ENCODE measurements around the gene SLC16A2.
A peak's percentile ranks its signal among the peaks of the same experiment; 100 is the strongest.

The SLC16A2 gene

GRCh38 chrX:74449322-74449936, 28.1 kb downstream of the SLC16A2 start:
- H3K4me1 ChIP-seq (ENCODE audit: insufficient read depth, low read length) = peaks cover 9% of the 10 kb centered on the region
- H3K27ac ChIP-seq (ENCODE audit: low read length) = no peak overlapping the region
- H3K4me2 ChIP-seq (ENCODE audit: insufficient read depth, low read length) = no peak overlapping the region

GRCh38 chrX:74449937-74450330, 28.6 kb downstream of the SLC16A2 start:
- DNase-seq = no peak
- TF ChIP-seq EZH2 (IDR thresholded peaks at IDR 0.05; ENCODE audit: borderline replicate concordance, low read depth, low read length, severe bottlenecking) (no peak), CTCF (IDR thresholded peaks at IDR 0.05; ENCODE audit: borderline replicate concordance, extremely low read depth, low read length, poor library complexity, severe bottlenecking) (no peak)
- Histone ChIP-seq H3K4me1 (ENCODE audit: insufficient read depth, low read length) (peaks cover 9% of the 10 kb centered on the region), H3K79me2 (ENCODE audit: insufficient read depth, low read length) (no peaks in the 10 kb centered on the region), H3K36me3 (ENCODE audit: insufficient read depth, low read length) (no peaks in the 10 kb centered on the region), H3K27ac (ENCODE audit: low read length) (no peak overlapping the region), H3K27me3 (ENCODE audit: insufficient read depth, low read length, poor library complexity) (no peaks in the 10 kb centered on the region), H3K4me2 (ENCODE audit: insufficient read depth, low read length) (no peak overlapping the region), H3K9me3 (ENCODE audit: insufficient read depth, low read length, severe bottlenecking) (no peaks in the 10 kb centered on the region), H3K9ac (ENCODE audit: low read depth, low read length) (no peak overlapping the region), H2AFZ (ENCODE audit: low read depth, low read length) (no peak overlapping the region), H3K4me3 (ENCODE audit: low read depth in 1 of 2, low read length in 2 of 2) (no peak overlapping the region), H4K20me1 (ENCODE audit: insufficient read depth, low read length) (no peaks in the 10 kb centered on the region)
- peak; percentile 44; the same call in 1 of the 3 replicates for ATAC-seq (ENCODE audit: insufficient read depth, low read depth)

More at GRCh38 chrX:74449322-74449936, 28.1 kb downstream of the SLC16A2 start:
- Histone ChIP-seq H3K9me3 (ENCODE audit: insufficient read depth, low read length, severe bottlenecking) (no peaks in the 10 kb centered on the region), H3K36me3 (ENCODE audit: insufficient read depth, low read length) (no peaks in the 10 kb centered on the region), H3K27me3 (ENCODE audit: insufficient read depth, low read length, poor library complexity) (no peaks in the 10 kb centered on the region), H2AFZ (ENCODE audit: low read depth, low read length) (no peak overlapping the region), H3K79me2 (ENCODE audit: insufficient read depth, low read length) (no peaks in the 10 kb centered on the region), H3K4me3 (ENCODE audit: low read depth in 1 of 2, low read length in 2 of 2) (no peak overlapping the region), H4K20me1 (ENCODE audit: insufficient read depth, low read length) (no peaks in the 10 kb centered on the region), H3K9ac (ENCODE audit: low read depth, low read length) (no peak overlapping the region)
- DNase-seq (peak; percentile 67), ATAC-seq (ENCODE audit: insufficient read depth, low read depth) (peak; percentile 96)
- TF ChIP-seq EZH2 (IDR thresholded peaks at IDR 0.05; ENCODE audit: borderline replicate concordance, low read depth, low read length, severe bottlenecking) (no peak), CTCF (IDR thresholded peaks at IDR 0.05; ENCODE audit: borderline replicate concordance, extremely low read depth, low read length, poor library complexity, severe bottlenecking) (no peak)

GRCh38 chrX:74450803-74451449, 29.6 kb downstream of the SLC16A2 start:
- Histone ChIP-seq H3K4me3 (ENCODE audit: low read depth in 1 of 2, low read length in 2 of 2) (no peak overlapping the region), H3K4me2 (ENCODE audit: insufficient read depth, low read length) (no peak overlapping the region), H3K9me3 (ENCODE audit: insufficient read depth, low read length, severe bottlenecking) (no peaks in the 10 kb centered on the region), H3K9ac (ENCODE audit: low read depth, low read length) (no peak overlapping the region), H3K79me2 (ENCODE audit: insufficient read depth, low read length) (no peaks in the 10 kb centered on the region), H3K27ac (ENCODE audit: low read length) (no peak overlapping the region), H3K4me1 (ENCODE audit: insufficient read depth, low read length) (peaks cover 9% of the 10 kb centered on the region), H3K27me3 (ENCODE audit: insufficient read depth, low read length, poor library complexity) (no peaks in the 10 kb centered on the region), H2AFZ (ENCODE audit: low read depth, low read length) (no peak overlapping the region), H4K20me1 (ENCODE audit: insufficient read depth, low read length) (no peaks in the 10 kb centered on the region), H3K36me3 (ENCODE audit: insufficient read depth, low read length) (no peaks in the 10 kb centered on the region)
- TF ChIP-seq CTCF (IDR thresholded peaks at IDR 0.05; ENCODE audit: borderline replicate concordance, extremely low read depth, low read length, poor library complexity, severe bottlenecking) = no peak
- TF ChIP-seq EZH2 (IDR thresholded peaks at IDR 0.05; ENCODE audit: borderline replicate concordance, low read depth, low read length, severe bottlenecking) = no peak
- DNase-seq (no peak), ATAC-seq (ENCODE audit: insufficient read depth, low read depth) (no peak)

Data from DND-41 (cell line).